Embryonic facial prominence (tissue), 1 donor: ENCODE data around the gene FAM118A.
"Not testable (repeated sequence)": the region's sequence is repeated elsewhere in the genome, so short reads cannot be mapped to it uniquely, and the experiment has no call there.

Source experiments
- DNase-seq: peaks from one replicate; pipeline ENCODE4 v3.0.0-alpha.2; 2016; ENCODE audit errors: extremely low spot score

FAM118A gene

DNA sequence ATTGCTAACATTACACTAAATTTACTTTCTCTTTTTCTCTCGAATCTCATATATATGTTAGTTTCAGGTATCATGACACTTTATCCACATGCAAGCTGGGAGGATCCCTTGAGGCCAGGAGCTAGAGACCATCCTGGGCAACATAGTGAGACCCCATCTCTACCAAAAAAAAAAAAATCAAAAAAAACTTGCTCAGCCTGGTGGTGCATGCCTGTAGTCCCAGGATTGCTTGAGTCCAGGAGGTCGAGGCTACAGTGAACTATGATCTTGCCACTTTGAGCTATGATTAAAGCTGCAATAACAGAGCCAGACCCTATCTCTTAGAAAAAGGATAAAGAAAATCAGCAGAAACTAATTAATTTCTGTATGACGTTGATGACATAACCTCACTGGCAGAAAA lies 28.7 kb upstream of the FAM118A start:
- DNase-seq: no peak

- DNase-seq: no peak
Observed at GRCh38 chr22:45284705-45285262, 24.9 kb upstream of the FAM118A start, which contains the start of gene UPK3A. Gene UPK3A (plus strand): TSS chr22:45284949. CDS start chr22:45285014, 65 bp downstream.

DNA sequence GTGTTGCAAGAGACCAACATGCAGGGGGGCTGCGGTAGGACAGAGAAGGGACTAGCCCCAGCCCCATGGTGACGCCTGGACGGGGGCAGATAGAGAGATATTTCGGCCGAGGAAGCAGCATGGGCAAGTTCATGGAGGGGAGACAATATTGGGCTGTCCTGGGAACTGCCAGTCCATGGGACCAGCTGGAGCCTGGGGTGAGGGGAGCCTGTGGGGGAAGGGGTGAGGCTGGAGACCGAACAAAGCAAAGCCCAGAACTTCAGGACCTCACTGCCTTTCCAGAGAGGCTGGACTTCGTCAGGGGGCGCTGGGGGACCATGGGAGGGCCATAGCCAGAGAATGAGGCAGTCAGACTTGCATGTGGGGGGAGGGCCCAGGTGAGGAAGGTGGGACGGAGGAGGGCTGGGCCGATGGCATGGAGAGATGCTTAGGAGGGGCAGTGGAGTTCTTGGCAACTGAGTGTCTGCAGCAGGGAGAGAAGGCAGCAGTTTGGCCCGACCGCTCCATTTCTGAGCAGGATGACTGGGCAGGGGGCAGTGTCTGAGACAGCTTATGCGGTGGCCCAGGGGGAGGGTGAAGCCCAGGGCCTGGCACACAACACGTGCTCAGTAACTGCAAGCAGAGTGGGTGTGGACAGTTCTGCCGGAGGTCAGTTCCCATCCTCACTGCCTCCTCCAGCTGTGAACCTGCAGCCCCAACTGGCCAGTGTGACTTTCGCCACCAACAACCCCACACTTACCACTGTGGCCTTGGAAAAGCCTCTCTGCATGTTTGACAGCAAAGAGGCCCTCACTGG lies 24.3 kb upstream of the FAM118A start:
- DNase-seq: no peak

GRCh38 chr22:45286854-45287551 lies 22.7 kb upstream of the FAM118A start:
- DNase-seq: no peak

DNA sequence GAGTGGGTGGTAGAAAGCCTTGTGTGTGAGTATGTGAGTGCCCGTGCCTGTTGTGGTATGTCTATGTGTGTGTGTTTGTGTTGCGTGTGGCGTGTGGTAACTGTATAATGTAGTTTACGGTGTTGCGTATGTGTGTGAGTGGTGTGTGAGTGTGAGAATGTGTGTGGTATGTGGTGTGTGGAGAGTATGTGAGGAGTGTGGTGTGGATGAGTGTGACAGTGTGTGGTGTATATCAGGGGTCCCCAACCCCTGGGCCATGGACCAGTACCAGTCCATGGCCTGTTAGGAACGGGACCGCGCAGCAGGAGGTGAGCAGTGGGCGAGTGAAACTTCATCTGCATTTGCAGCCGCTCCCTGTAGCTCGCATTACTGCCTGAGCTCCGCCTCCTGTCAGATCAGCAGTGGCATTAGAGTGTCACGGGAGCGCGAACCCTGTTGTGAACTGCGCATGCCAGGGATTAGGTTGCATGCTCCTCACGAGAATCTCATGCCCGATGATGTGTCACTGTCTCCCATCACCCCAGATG lies 19.3 kb upstream of the FAM118A start:
- DNase-seq: no peak

- DNase-seq: no peak
Observed at GRCh38 chr22:45291061-45291930, 18.4 kb upstream of the FAM118A start.

DNA sequence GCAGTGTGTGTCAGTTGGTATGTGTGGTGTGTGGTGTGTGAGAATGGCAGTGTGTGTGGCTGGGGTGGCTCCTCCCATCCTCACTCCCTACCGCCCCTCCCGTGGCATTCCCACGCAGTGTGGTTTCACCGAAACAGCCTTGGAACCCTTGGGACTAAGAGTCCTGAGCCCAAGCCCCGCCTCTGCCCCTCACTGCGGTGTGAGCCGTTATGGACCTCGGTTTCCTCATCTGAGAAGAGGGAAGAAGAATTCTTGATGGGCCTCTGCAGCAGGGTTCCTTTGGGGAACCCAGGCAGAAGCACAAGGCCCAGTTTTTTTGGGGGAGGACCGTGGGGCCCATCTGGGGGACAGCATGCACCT lies 17.8 kb upstream of the FAM118A start:
- no peak for DNase-seq

DNA sequence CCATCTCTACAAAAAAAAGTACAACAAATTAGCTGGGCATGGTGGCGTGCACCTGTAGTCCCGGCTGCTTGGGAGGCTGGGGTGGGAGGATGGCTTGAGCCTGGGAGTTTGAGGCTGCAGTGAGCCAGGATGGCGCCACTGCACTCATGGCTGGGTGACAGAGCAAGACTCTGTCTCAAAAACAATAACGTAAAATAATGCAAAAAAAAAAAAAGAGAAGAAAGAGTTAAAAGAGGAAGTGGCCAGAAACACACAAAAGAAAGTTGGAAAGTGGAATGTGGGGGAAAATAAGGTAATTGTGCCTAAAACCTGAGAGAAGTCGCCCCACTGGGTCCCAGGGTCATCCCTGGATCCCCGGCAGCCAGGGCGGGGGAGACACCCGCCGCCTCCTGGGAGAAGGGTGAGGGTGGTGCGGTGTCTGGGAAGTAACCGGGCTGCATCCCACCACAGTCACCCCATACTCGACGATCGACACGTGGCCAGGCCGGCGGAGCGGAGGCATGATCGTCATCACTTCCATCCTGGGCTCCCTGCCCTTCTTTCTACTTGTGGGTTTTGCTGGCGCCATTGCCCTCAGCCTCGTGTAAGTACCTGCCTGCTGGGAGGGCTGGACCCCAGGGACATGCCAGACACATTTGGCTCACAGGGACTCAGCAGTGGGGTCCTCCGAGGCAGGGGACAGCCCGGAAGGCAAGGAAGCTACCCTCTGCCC lies 16.8 kb upstream of the FAM118A start:
- DNase-seq: no peak

DNA sequence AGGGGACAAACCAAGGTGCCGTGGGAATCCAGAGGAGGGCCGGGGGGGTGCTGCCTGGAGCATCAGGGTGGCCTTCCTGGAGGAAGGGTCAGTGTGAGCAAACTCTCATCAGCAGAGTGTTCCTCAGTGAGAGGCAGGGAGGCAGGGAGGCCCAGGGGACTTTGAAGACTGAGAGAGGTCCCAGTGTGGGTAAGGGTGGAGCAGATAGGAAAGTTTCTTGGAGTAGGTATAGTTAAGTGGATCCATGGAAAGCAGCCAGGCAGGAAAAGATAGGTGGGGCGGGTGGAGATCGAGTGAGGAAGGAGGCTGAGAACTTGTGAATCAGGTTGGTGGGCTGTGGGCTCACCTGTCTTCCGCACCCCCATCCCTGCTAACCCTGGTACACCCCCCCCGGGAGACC lies 15.7 kb upstream of the FAM118A start:
- no peak for DNase-seq

- DNase-seq: not testable (repeated sequence)
Observed at GRCh38 chr22:45295004-45295403, 14.7 kb upstream of the FAM118A start.

GRCh38 chr22:45295492-45295891 lies 14.2 kb upstream of the FAM118A start:
- no peak for DNase-seq

DNA sequence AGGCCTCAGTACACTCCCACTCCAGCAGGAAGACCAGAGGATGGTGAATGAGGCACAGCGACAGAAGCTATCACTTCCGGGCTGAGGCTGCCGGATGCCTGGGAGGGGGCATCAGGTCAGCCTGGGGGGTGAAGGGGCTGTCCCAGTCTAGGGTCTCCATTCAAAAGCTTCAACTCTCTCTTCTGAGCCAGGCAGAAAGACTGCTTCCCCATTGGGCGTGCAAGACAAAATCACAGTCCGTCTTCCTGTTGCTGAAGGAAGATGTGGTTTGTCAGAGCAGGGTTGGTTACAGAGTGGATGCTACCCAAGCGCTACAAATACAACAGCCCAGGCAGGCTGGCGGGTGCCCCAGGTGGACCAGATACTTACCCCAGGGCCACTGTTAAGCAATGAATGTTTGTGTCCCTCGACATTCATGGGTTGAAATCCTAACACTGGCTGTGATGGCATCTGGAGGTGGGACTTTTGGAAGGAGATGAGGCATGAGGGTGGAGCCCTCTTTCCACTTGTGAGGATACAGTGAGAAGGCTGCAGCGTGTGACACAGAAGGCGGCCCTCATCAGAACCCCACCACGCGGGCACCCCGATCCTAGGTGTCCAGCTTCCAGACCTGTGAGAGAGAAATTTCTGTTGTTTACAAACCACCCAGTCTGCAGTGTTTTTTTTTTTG lies 13.0 kb upstream of the FAM118A start:
- no peak for DNase-seq

- DNase-seq: no peak
Observed at GRCh38 chr22:45298934-45299505, 10.7 kb upstream of the FAM118A start.

DNA sequence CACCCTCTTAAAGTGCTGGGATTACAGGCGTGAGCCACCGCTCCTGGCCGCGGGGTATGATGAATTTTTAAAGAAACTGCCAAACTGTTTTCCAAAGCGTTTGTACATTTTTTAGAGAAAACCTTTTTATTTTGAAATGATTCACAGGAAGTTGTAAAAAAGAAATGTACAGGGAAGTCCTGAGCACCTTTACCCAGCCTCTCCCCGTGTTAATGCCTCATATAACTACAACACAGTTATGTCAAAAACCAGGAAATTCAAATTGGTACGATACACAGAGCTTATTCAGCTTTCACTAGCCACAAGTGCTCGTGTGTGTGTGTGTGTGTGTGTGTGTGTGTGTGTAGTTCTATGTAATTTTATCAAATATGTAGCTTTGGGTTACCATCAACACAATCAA lies 7.0 kb upstream of the FAM118A start:
- DNase-seq: no peak

DNA sequence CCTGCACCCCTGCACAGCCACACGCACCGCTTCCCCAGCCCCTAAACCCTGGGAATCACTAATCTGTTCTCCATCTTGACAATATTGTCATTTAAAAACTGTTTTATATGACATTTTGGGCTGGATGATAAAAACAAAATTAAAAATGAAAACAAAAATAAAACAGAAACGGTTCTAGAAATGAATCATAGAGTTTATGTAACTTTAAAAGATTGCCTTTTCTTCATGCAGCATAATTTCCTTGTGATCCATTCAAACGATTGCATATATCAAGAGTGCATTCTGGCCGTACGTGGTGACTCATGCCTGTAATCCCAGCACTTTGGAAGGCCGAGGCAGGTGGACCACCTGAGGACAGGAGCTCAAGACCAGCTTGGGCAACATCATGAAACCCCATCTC lies 6.6 kb upstream of the FAM118A start:
- DNase-seq: no peak

- no peak for DNase-seq
Observed at GRCh38 chr22:45304971-45305370, 4.8 kb upstream of the FAM118A start.

DNA sequence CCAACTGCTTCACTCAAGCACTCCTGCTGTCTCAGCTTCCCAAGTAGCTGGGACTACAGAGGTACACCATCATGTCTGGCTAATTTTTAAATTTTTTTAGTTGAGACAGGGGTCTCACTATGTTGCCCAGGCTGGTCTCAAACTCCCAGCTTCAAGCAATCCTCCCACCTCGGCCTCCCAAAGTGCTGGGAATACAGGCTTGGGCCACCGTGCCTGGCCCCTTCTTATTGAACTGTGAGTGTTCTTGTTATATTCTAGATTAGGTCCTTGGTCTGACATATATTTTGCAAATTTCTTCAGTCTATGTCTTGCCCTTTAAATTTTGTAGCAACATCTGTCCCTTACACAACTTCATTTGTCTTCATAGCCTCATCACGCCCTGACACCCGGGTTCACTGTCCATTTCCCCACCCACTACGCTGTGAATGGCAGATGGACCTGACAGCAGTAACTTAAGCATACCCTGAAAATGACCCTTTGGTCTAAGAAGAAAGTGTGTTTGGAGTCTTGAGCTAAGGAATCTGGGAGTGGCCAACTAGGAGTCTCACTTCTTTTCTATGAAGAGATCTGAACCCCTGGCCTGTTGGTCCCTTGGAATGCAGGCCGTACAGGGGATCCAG lies 4.2 kb upstream of the FAM118A start:
- DNase-seq: no peak

GRCh38 chr22:45306139-45306538 lies 3.6 kb upstream of the FAM118A start:
- DNase-seq: no peak

GRCh38 chr22:45308391-45308956 lies 1.3 kb upstream of the FAM118A start:
- no peak for DNase-seq
